HepG2 (cell line): ENCODE data around the gene CCDC85C. TPM values are rescaled to one million over a fixed set of nuclear protein-coding genes. Genes with fewer than 3 reads are reported as not detected.

ENCODE experiments used
- DRAP1 ChIP-seq: IDR thresholded peaks from 2 replicates; pipeline ENCODE4 v1.6.1; 2016; ENCODE audit warnings: missing genetic modification reagents, missing compliant biosample characterization
- FOXA3 ChIP-seq: IDR thresholded peaks from 2 replicates; pipeline ENCODE4 v1.6.1; 2016; ENCODE audit warnings: missing genetic modification reagents, missing compliant biosample characterization
- GRHL1 ChIP-seq: sonication (generic); formaldehyde crosslinking; conservative IDR thresholded peaks from 2 replicates; pipeline ENCODE4 v1.8.0; 2022; ENCODE audit warnings: missing genetic modification reagents
- HNRNPH1 ChIP-seq: fragments of 200-400 bp; formaldehyde crosslinking; optimal IDR thresholded peaks from 2 replicates; pipeline ENCODE3; 2017; ENCODE audit warnings: mild to moderate bottlenecking, low read depth, low read length
- KIAA2018 ChIP-seq: sonication (generic); formaldehyde crosslinking; IDR thresholded peaks from 2 replicates; pipeline ENCODE4 v1.5.0; 2020; ENCODE audit warnings: mild to moderate bottlenecking, missing genetic modification reagents, borderline replicate concordance
- KMT2B ChIP-seq: IDR thresholded peaks from 2 replicates; pipeline ENCODE4 v1.6.1; 2016; ENCODE audit warnings: missing genetic modification reagents, missing compliant biosample characterization
- MAZ ChIP-seq, 2 experiments: sonication (generic) in 1 of 2; formaldehyde crosslinking in 1 of 2; IDR thresholded peaks; 2 replicates each; pipeline versions ENCODE4 v1.5.0 to v1.6.1; 2012 to 2020; ENCODE audit warnings: low read depth in 2 of 2, mild to moderate bottlenecking in 2 of 2, borderline replicate concordance in 1 of 2, improper control_type of control experiment in 1 of 2, low read length in 1 of 2, missing genetic modification reagents in 1 of 2, moderate library complexity in 1 of 2
- PAX8 ChIP-seq: sonication (generic); formaldehyde crosslinking; IDR thresholded peaks from 2 replicates; pipeline ENCODE4 v1.8.0; 2022; ENCODE audit warnings: mild to moderate bottlenecking, missing genetic modification reagents, borderline replicate concordance
- RORA ChIP-seq: sonication (generic); formaldehyde crosslinking; IDR thresholded peaks from 2 replicates; pipeline ENCODE4 v1.5.0; 2020; ENCODE audit warnings: mild to moderate bottlenecking, missing genetic modification reagents, moderate library complexity
- SMYD3 ChIP-seq: sonication (generic); formaldehyde crosslinking; IDR thresholded peaks from 2 replicates; pipeline ENCODE4 v1.8.1; 2023; ENCODE audit warnings: mild to moderate bottlenecking, missing genetic modification reagents
- ZFP36L1 ChIP-seq: sonication (generic); formaldehyde crosslinking; IDR thresholded peaks from 2 replicates; pipeline ENCODE4 v1.8.0; 2022; ENCODE audit warnings: mild to moderate bottlenecking, missing genetic modification reagents, moderate library complexity
- ZNF724P ChIP-seq: sonication (generic); formaldehyde crosslinking; IDR thresholded peaks from 2 replicates; pipeline ENCODE4 v1.8.0; 2022; ENCODE audit warnings: missing genetic modification reagents, borderline replicate concordance
- polyA plus RNA-seq, 8 experiments: library from polyadenylated mRNA; depleted of rRNA in 3 of 8; stranded (reverse) in 7 of 8; unstranded in 1 of 8; fragments of >200 nt; fragmentation: Illumina TruSeq in 4 of 8; extraction: Trizol in 4 of 8; gene quantifications; 2 replicates each; pipeline versions ENCODE4 v1.2.1 to v1.2.3, GENCODE V29; 2011 to 2016; ENCODE audit warnings: low read depth in 4 of 8, missing spikeins in 1 of 8, mixed read lengths in 1 of 8; ENCODE audit not compliant: insufficient read depth in 1 of 8
- total RNA-seq, 5 experiments: library from RNA; depleted of rRNA; stranded (reverse); fragments of >200 nt; fragmentation: Illumina TruSeq; extraction: Trizol; gene quantifications; 2 replicates each; pipeline ENCODE4 v1.2.3, GENCODE V29; 2016; ENCODE audit warnings: low read depth in 1 of 5
- TF ChIP-seq, protein P1 (sequence below): sonication (generic); formaldehyde crosslinking; IDR thresholded peaks from 2 replicates; pipeline ENCODE4 v1.5.0; 2020; ENCODE audit warnings: mild to moderate bottlenecking, missing genetic modification reagents, moderate library complexity

The CCDC85C gene
- total and polyA plus RNA-seq, 2 of the 13 experiments (the other 11 are each of a cell fraction or from before 2014, with no cell fraction given), result 18.8 to 43.8 TPM

DNA sequence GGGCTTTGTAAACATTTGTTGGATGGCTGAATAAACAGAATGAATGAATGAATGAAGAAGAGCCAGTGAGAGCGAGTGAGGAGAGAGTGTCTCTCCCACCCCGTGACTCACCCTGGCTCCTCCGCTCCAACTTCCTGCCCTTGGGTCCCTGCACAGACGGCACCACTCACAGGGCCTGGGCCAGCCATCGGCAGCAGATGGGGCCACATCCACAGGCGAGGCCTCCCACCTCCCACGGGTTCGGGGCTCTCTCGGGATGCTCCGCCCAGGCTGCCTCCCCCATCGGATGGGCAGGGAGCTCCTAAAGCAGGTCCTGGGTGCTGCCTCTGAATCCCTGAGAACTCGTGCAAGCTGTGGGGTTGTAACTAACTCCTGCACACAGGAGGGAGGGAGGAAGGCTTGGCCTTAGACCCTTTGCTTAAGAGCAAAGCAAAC is 81.5 kb downstream of the CCDC85C start (continued):
- no peak for TF ChIP-seq KIAA2018 (CRISPR knock-in tag)
- no peak for TF ChIP-seq SMYD3 (CRISPR knock-in tag)
- no peak for TF ChIP-seq PAX8 (CRISPR knock-in tag)
- no peak for TF ChIP-seq HNRNPH1
- no peak for TF ChIP-seq MAZ (IDR thresholded peaks at IDR 0.05; ENCODE audit: borderline replicate concordance, low read depth, low read length)
- no peak for TF ChIP-seq MAZ (CRISPR knock-in tag; IDR thresholded peaks at IDR 0.05; ENCODE audit: low read depth)
- no peak for TF ChIP-seq ZFP36L1 (CRISPR knock-in tag)
- no peak for TF ChIP-seq RORA (CRISPR knock-in tag)
- TF ChIP-seq FOXA3 (CRISPR knock-in tag), result no peak
- TF ChIP-seq DRAP1 (CRISPR knock-in tag), result no peak
- TF ChIP-seq KMT2B (CRISPR knock-in tag), result no peak
- TF ChIP-seq, protein P1, sequence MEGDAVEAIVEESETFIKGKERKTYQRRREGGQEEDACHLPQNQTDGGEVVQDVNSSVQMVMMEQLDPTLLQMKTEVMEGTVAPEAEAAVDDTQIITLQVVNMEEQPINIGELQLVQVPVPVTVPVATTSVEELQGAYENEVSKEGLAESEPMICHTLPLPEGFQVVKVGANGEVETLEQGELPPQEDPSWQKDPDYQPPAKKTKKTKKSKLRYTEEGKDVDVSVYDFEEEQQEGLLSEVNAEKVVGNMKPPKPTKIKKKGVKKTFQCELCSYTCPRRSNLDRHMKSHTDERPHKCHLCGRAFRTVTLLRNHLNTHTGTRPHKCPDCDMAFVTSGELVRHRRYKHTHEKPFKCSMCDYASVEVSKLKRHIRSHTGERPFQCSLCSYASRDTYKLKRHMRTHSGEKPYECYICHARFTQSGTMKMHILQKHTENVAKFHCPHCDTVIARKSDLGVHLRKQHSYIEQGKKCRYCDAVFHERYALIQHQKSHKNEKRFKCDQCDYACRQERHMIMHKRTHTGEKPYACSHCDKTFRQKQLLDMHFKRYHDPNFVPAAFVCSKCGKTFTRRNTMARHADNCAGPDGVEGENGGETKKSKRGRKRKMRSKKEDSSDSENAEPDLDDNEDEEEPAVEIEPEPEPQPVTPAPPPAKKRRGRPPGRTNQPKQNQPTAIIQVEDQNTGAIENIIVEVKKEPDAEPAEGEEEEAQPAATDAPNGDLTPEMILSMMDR (CRISPR knock-in tag), result peak; percentile 19; the same call in 1 of the 2 replicates
- no peak for TF ChIP-seq ZNF724P
- no peak for TF ChIP-seq GRHL1 (CRISPR knock-in tag)
